H9 (cell line): ENCODE data around the gene THSD7A. TPM values are rescaled to one million over a fixed set of nuclear protein-coding genes. Genes with fewer than 3 reads are reported as not detected.

Source experiments
- DNase-seq: peaks from one replicate; pipeline ENCODE4 v3.0.0-alpha.2; 2017
- H2AFZ ChIP-seq: one replicate; pipeline ENCODE4 v1.6.1; 2013; ENCODE audit warnings: mild to moderate bottlenecking, low read length, control low read depth, moderate library complexity
- H2AK5ac ChIP-seq: 2 replicates; pipeline ENCODE4 v1.6.1; 2013; ENCODE audit warnings: low read length, control low read depth, mixed read lengths; ENCODE audit not compliant: insufficient read length
- H2BK120ac ChIP-seq: one replicate; pipeline ENCODE4 v1.6.1; 2013; ENCODE audit warnings: low read depth, mild to moderate bottlenecking, low read length, control low read depth, inconsistent platforms; ENCODE audit not compliant: poor library complexity, severe bottlenecking
- H2BK12ac ChIP-seq: 2 replicates; pipeline ENCODE4 v1.6.1; 2013; ENCODE audit warnings: low read length, control low read depth, mixed read lengths, low read depth; ENCODE audit not compliant: insufficient read length
- H2BK15ac ChIP-seq: 2 replicates; pipeline ENCODE4 v1.6.1; 2013; ENCODE audit warnings: low read depth, low read length, control low read depth
- H2BK20ac ChIP-seq: one replicate; pipeline ENCODE4 v1.6.1; 2013; ENCODE audit warnings: low read depth, mild to moderate bottlenecking, low read length, control low read depth, inconsistent platforms; ENCODE audit not compliant: poor library complexity, severe bottlenecking
- H2BK5ac ChIP-seq: 2 replicates; pipeline ENCODE4 v1.6.1; 2013; ENCODE audit warnings: low read length, control low read depth, mixed read lengths; ENCODE audit not compliant: insufficient read length
- H3K14ac ChIP-seq: 2 replicates; pipeline ENCODE4 v1.6.1; 2013; ENCODE audit warnings: low read length, control low read depth; ENCODE audit not compliant: insufficient read depth
- H3K18ac ChIP-seq: 2 replicates; pipeline ENCODE4 v1.6.1; 2013; ENCODE audit warnings: low read depth, mild to moderate bottlenecking, mixed read lengths, low read length, control low read depth; ENCODE audit not compliant: insufficient read length
- H3K23ac ChIP-seq: 2 replicates; pipeline ENCODE4 v1.6.1; 2013; ENCODE audit warnings: low read length, control low read depth, mixed read lengths, low read depth; ENCODE audit not compliant: insufficient read length
- H3K23me2 ChIP-seq: 2 replicates; pipeline ENCODE4 v1.6.1; 2013; ENCODE audit warnings: low read depth, mild to moderate bottlenecking, mixed read lengths, low read length, control low read depth; ENCODE audit not compliant: insufficient read length, poor library complexity, severe bottlenecking
- H3K27ac ChIP-seq: 2 replicates; pipeline ENCODE4 v1.5.1; 2013; ENCODE audit warnings: low read length, control low read depth, mixed read lengths, low read depth; ENCODE audit not compliant: insufficient read length
- H3K27me3 ChIP-seq: 2 replicates; pipeline ENCODE4 v1.6.1; 2013; ENCODE audit warnings: low read length, control low read depth, inconsistent platforms; ENCODE audit not compliant: insufficient read depth
- H3K4ac ChIP-seq: 2 replicates; pipeline ENCODE4 v1.6.1; 2013; ENCODE audit warnings: low read depth, mild to moderate bottlenecking, control low read depth, inconsistent platforms, low read length, moderate library complexity
- H3K4me1 ChIP-seq: 2 replicates; pipeline ENCODE4 v1.6.1; 2013; ENCODE audit warnings: low read length, control low read depth, inconsistent platforms; ENCODE audit not compliant: insufficient read depth
- H3K4me2 ChIP-seq: 2 replicates; pipeline ENCODE4 v1.6.1; 2013; ENCODE audit warnings: low read length, control low read depth, mixed read lengths; ENCODE audit not compliant: insufficient read length, insufficient read depth
- H3K56ac ChIP-seq: 2 replicates; pipeline ENCODE4 v1.6.1; 2013; ENCODE audit warnings: low read depth, mild to moderate bottlenecking, mixed read lengths, low read length, control low read depth; ENCODE audit not compliant: insufficient read length
- H3K79me1 ChIP-seq: 2 replicates; pipeline ENCODE4 v1.6.1; 2013; ENCODE audit warnings: low read depth, mild to moderate bottlenecking, moderate library complexity, low read length, control low read depth, inconsistent platforms; ENCODE audit not compliant: insufficient read depth, poor library complexity, severe bottlenecking
- H3K79me2 ChIP-seq: 2 replicates; pipeline ENCODE4 v1.6.1; 2013; ENCODE audit warnings: low read length, control low read depth, inconsistent platforms; ENCODE audit not compliant: insufficient read depth
- H3K9ac ChIP-seq: 2 replicates; pipeline ENCODE4 v1.6.1; 2013; ENCODE audit warnings: low read length, control low read depth, mixed read lengths; ENCODE audit not compliant: insufficient read length; ENCODE audit errors: extremely low read depth
- H3K9me3 ChIP-seq: one replicate; pipeline ENCODE4 v1.6.1; 2013; ENCODE audit warnings: low read depth, low read length, inconsistent platforms; ENCODE audit not compliant: control insufficient read depth
- H3T11ph ChIP-seq: one replicate; pipeline ENCODE4 v1.6.1; 2013; ENCODE audit warnings: mild to moderate bottlenecking, low read length, control low read depth, inconsistent platforms
- H4K20me1 ChIP-seq: one replicate; pipeline ENCODE4 v1.6.1; 2013; ENCODE audit not compliant: control insufficient read depth, insufficient read length, insufficient read depth
- H4K5ac ChIP-seq: 2 replicates; pipeline ENCODE4 v1.6.1; 2013; ENCODE audit warnings: low read depth, mild to moderate bottlenecking, mixed read lengths, low read length, control low read depth; ENCODE audit not compliant: insufficient read length
- H4K8ac ChIP-seq: replicated peaks from 2 replicates; pipeline ENCODE4 v1.6.1; 2013; ENCODE audit warnings: low read length, control low read depth, mixed read lengths, low read depth; ENCODE audit not compliant: insufficient read length
- H4K91ac ChIP-seq: 2 replicates; pipeline ENCODE4 v1.6.1; 2013; ENCODE audit warnings: low read depth, mild to moderate bottlenecking, moderate library complexity, mixed read lengths, low read length, control low read depth; ENCODE audit not compliant: insufficient read length
- H3K27ac Mint-ChIP-seq, 3 experiments: 2 replicates in 2 of 3; 3 replicates in 1 of 3; pipeline ENCODE4 v1.8.0; 2020 to 2021; ENCODE audit warnings: mixed read lengths in 3 of 3, mild to moderate bottlenecking in 1 of 3, moderate library complexity in 1 of 3
- H3K27me3 Mint-ChIP-seq: 2 replicates; pipeline ENCODE4 v1.8.0; 2021; ENCODE audit warnings: low read depth, mild to moderate bottlenecking, moderate library complexity, mixed read lengths
- H3K36me3 Mint-ChIP-seq, 3 experiments: 2 replicates in 2 of 3; 3 replicates in 1 of 3; pipeline ENCODE4 v1.8.0; 2020 to 2021; ENCODE audit warnings: low read depth in 3 of 3, mixed read lengths in 3 of 3; ENCODE audit not compliant: insufficient read depth in 1 of 3
- H3K4me1 Mint-ChIP-seq, 2 experiments: 2 replicates each; pipeline ENCODE4 v1.8.0; 2020; ENCODE audit warnings: mixed read lengths in 2 of 2
- H3K4me3 Mint-ChIP-seq, 2 experiments: 2 replicates in 1 of 2; 3 replicates in 1 of 2; pipeline ENCODE4 v1.8.0; 2020 to 2021; ENCODE audit warnings: mild to moderate bottlenecking in 2 of 2, mixed read lengths in 2 of 2, moderate library complexity in 1 of 2
- H3K9me3 Mint-ChIP-seq, 2 experiments: 2 replicates in 1 of 2; 3 replicates in 1 of 2; pipeline ENCODE4 v1.8.0; 2020; ENCODE audit warnings: mild to moderate bottlenecking in 2 of 2, mixed read lengths in 2 of 2, moderate library complexity in 1 of 2
- CTCF ChIP-seq: fragments of 200-600 bp; sonication (generic); conservative IDR thresholded peaks from 3 replicates; pipeline ENCODE4 v1.8.0; 2021; ENCODE audit warnings: antibody characterized with exemption, mild to moderate bottlenecking
- total RNA-seq: library from RNA; stranded (reverse); gene quantifications from 2 replicates; pipeline ENCODE4 v1.2.1, GENCODE V29; 2021

Gene THSD7A
- total RNA-seq, 1 experiment from 2014 or later, result 0.42 TPM

- no peak for TF ChIP-seq CTCF
- Histone ChIP-seq H3K18ac (no peak overlapping the region), H3K9me3 (no peaks in the 10 kb centered on the region), H2BK5ac (no peak overlapping the region), H3K23ac (no peak overlapping the region), H2BK15ac (no peak overlapping the region), H2BK12ac (no peak overlapping the region), H3K56ac (no peak overlapping the region), H2AK5ac (no peak overlapping the region), H3K4me2 (no peak overlapping the region), H4K20me1 (no peaks in the 10 kb centered on the region), H4K91ac (no peak overlapping the region), H3K14ac (no peak overlapping the region), H4K5ac (no peak overlapping the region), H2AFZ (no peak overlapping the region), H3K9ac (no peak overlapping the region), H3K23me2 (no peaks in the 10 kb centered on the region), H3K79me2 (no peaks in the 10 kb centered on the region), H4K8ac (no peak overlapping the region), H3K4me1 (peaks cover 2% of the 10 kb centered on the region; the same call in 1 of the 2 replicates), H3K79me1 (no peaks in the 10 kb centered on the region), H3T11ph (no peak overlapping the region), H3K27me3 (no peaks in the 10 kb centered on the region), H3K4ac (no peak overlapping the region), H2BK120ac (no peak overlapping the region), H3K27ac (no peak overlapping the region), H2BK20ac (no peak overlapping the region)
- H3K4me1 Mint-ChIP-seq, result peaks cover 16 to 25% of the 10 kb centered on the region in 2 experiments
- no peak overlapping the region for H3K4me3 Mint-ChIP-seq
- no peaks in the 10 kb centered on the region for H3K36me3 Mint-ChIP-seq
- no peak for DNase-seq
- H3K27me3 Mint-ChIP-seq, result peaks cover 2% of the 10 kb centered on the region; the same call in 1 of the 2 replicates
- H3K9me3 Mint-ChIP-seq, result no peaks in the 10 kb centered on the region
- no peak overlapping the region for H3K27ac Mint-ChIP-seq
Measured at GRCh38 chr7:11343136-11343535, 488.9 kb downstream of the THSD7A start.
